ENCODE results near the gene GAS5.

DNA sequence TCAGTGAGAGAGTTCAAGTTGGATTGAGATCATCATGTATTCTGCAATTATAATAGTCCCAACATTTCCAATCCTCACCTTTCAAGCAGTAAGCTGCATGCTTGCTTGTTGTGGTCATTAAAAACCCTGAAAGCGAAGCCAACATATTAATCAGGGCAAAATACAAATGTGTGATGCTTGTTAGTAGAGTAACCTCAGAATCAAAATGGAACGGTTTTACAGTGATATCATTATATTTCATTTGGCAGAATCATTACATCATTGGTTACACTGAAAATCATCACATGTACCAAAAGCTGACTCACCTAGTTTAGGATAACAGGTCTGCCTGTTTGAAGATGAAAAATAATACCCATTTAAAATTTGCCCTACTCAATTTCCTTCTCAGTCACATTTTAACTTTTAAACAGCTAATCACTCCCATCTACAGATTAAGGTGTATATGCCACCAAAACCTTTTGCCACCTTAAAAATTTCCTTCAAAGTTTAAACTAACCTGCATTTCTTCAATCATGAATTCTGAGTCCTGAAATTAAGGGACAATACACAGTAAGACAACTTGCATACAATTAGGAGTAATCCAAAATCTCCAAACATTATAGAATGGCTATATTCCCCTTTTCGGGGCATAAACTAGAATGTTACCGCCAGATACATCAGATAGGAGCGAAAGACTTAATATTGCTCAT, 3.5 kb downstream of the GAS5 start:
- TF ChIP-seq CTCF (conservative IDR thresholded peaks at IDR 0.05 in 1 of 2, IDR thresholded peaks at IDR 0.05 in 1 of 2; ENCODE audit: extremely low read depth in 1 of 2, insufficient read depth in 1 of 2, low read depth in 1 of 2, low read length in 2 of 2) (no peak), EZH2 (IDR thresholded peaks at IDR 0.05; ENCODE audit: borderline replicate concordance, low read length) (no peak)
